ENCODE results near the gene SLC4A1.

SLC4A1 gene

GRCh38 chr17:44229090-44229489 lies 38.8 kb downstream of the SLC4A1 start:
- Mint-ChIP-seq H3K36me3 (no peaks in the 10 kb centered on the region), H3K4me3 (no peak overlapping the region), H3K27ac (no peak overlapping the region), H3K9me3 (no peaks in the 10 kb centered on the region), H3K4me1 (no peaks in the 10 kb centered on the region), H3K27me3 (peaks cover 45% of the 10 kb centered on the region)
- DNase-seq = no peak
- CTCF ChIA-PET = interaction anchor here (0.9 kb wide), 1 partner anchor 102 kb away, joined by 3 read pairs; no protein-coding TSS in a partner anchor

- Mint-ChIP-seq H3K9me3 (no peaks in the 10 kb centered on the region), H3K36me3 (peaks cover 10% of the 10 kb centered on the region), H3K4me3 (no peak overlapping the region), H3K27ac (no peak overlapping the region), H3K4me1 (peaks cover 13% of the 10 kb centered on the region), H3K27me3 (peaks cover 18% of the 10 kb centered on the region)
- CTCF ChIA-PET = no interaction called here
- no peak for DNase-seq
These were observed 44.3 kb downstream of the SLC4A1 start for GRCh38 chr17:44223541-44224071.

GRCh38 chr17:44222112-44222869 lies 45.6 kb downstream of the SLC4A1 start:
- H3K4me3 Mint-ChIP-seq = peak overlapping the region; percentile 90
- peaks cover 7% of the 10 kb centered on the region for H3K27me3 Mint-ChIP-seq
- H3K4me1 Mint-ChIP-seq = peaks cover 13% of the 10 kb centered on the region
- H3K9me3 Mint-ChIP-seq = no peaks in the 10 kb centered on the region
- peaks cover 15% of the 10 kb centered on the region for H3K36me3 Mint-ChIP-seq
- CTCF ChIA-PET = interaction anchor here (0.6 to 3.1 kb wide), 4 partner anchors 12 to 1808 kb away, joined by 3 to 18 read pairs (median 7); no protein-coding TSS in a partner anchor
- H3K27ac Mint-ChIP-seq = peak overlapping the region; percentile 94
- DNase-seq = peak; percentile 73

GRCh38 chr17:44221862-44222111 lies 46.1 kb downstream of the SLC4A1 start:
- CTCF ChIA-PET = interaction anchor here (0.6 to 3.1 kb wide), 7 partner anchors 9 to 1808 kb away, joined by 3 to 18 read pairs (median 4); partner anchors contain the start of gene GRN
- DNase-seq = no peak
- Mint-ChIP-seq H3K4me1 (peaks cover 16% of the 10 kb centered on the region), H3K36me3 (peaks cover 18% of the 10 kb centered on the region), H3K9me3 (no peaks in the 10 kb centered on the region), H3K4me3 (peak overlapping the region; percentile 90), H3K27me3 (peaks cover 7% of the 10 kb centered on the region), H3K27ac (peak overlapping the region; percentile 94)

- peak overlapping the region; percentile 94 for H3K27ac Mint-ChIP-seq
- CTCF ChIA-PET = interaction anchor here (0.7 to 3.1 kb wide), 7 partner anchors 9 to 129 kb away, joined by 3 to 18 read pairs (median 4); partner anchors contain the start of gene GRN
- peaks cover 7% of the 10 kb centered on the region for H3K27me3 Mint-ChIP-seq
- peak overlapping the region; percentile 90 for H3K4me3 Mint-ChIP-seq
- no peaks in the 10 kb centered on the region for H3K9me3 Mint-ChIP-seq
- H3K4me1 Mint-ChIP-seq = peaks cover 21% of the 10 kb centered on the region
- peaks cover 24% of the 10 kb centered on the region for H3K36me3 Mint-ChIP-seq
- DNase-seq = peak; percentile 81
These were observed 46.7 kb downstream of the SLC4A1 start for GRCh38 chr17:44221084-44221861.

GRCh38 chr17:44220213-44221083 lies 47.5 kb downstream of the SLC4A1 start:
- peaks cover 29% of the 10 kb centered on the region for H3K4me1 Mint-ChIP-seq
- DNase-seq = peak; percentile 70
- H3K27me3 Mint-ChIP-seq = peaks cover 7% of the 10 kb centered on the region
- peak overlapping the region; percentile 90 for H3K4me3 Mint-ChIP-seq
- CTCF ChIA-PET = interaction anchor here (1.1 to 3.1 kb wide), 4 partner anchors 10 to 125 kb away, joined by 3 to 18 read pairs (median 8); partner anchors contain the start of gene GRN
- no peaks in the 10 kb centered on the region for H3K9me3 Mint-ChIP-seq
- H3K27ac Mint-ChIP-seq = peak overlapping the region; percentile 97
- peaks cover 32% of the 10 kb centered on the region for H3K36me3 Mint-ChIP-seq

- DNase-seq = peak; percentile 79
- Mint-ChIP-seq H3K9me3 (no peaks in the 10 kb centered on the region), H3K4me1 (peaks cover 37% of the 10 kb centered on the region), H3K4me3 (peak within 1 kb of the TSS; percentile 90), H3K36me3 (peaks cover 39% of the 10 kb centered on the region), H3K27ac (peak within 1 kb of the TSS; percentile 97), H3K27me3 (peaks cover 7% of the 10 kb centered on the region)
- CTCF ChIA-PET = interaction anchor here (1.5 to 3.1 kb wide), 2 partner anchors 10 to 13 kb away, joined by 3 to 18 read pairs; no protein-coding TSS in a partner anchor
These were observed 48.2 kb downstream of the SLC4A1 start, which contains the start of gene UBTF for GRCh38 chr17:44219616-44220212. TSS of gene UBTF (minus strand) at chr17:44219675. CDS start at chr17:44218229, 1,446 bp downstream.

- Mint-ChIP-seq H3K9me3 (no peaks in the 10 kb centered on the region), H3K27me3 (peaks cover 7% of the 10 kb centered on the region), H3K36me3 (peaks cover 45% of the 10 kb centered on the region), H3K4me1 (peaks cover 42% of the 10 kb centered on the region), H3K27ac (peak overlapping the region; percentile 78), H3K4me3 (peak overlapping the region; percentile 41)
- CTCF ChIA-PET = interaction anchor here (1.8 to 3.1 kb wide), 2 partner anchors 9 kb away, joined by 8 to 18 read pairs; no protein-coding TSS in a partner anchor
- peak; percentile 76 for DNase-seq
These were observed 48.8 kb downstream of the SLC4A1 start for GRCh38 chr17:44219108-44219615.

- Mint-ChIP-seq H3K9me3 (no peaks in the 10 kb centered on the region), H3K27me3 (peaks cover 7% of the 10 kb centered on the region), H3K4me1 (peaks cover 48% of the 10 kb centered on the region), H3K27ac (peak overlapping the region; percentile 88), H3K4me3 (peak overlapping the region; percentile 88), H3K36me3 (peaks cover 51% of the 10 kb centered on the region)
- CTCF ChIA-PET = interaction anchor here (1.0 to 3.1 kb wide), 5 partner anchors 9 to 134 kb away, joined by 3 to 23 read pairs (median 8); no protein-coding TSS in a partner anchor
- peak; percentile 88 for DNase-seq
These were observed 49.4 kb downstream of the SLC4A1 start for GRCh38 chr17:44218344-44219107.

- Mint-ChIP-seq H3K27me3 (peaks cover 7% of the 10 kb centered on the region), H3K27ac (peak overlapping the region; percentile 88), H3K4me3 (peak overlapping the region; percentile 88), H3K4me1 (peaks cover 54% of the 10 kb centered on the region), H3K36me3 (peaks cover 56% of the 10 kb centered on the region), H3K9me3 (no peaks in the 10 kb centered on the region)
- DNase-seq = no peak
- CTCF ChIA-PET = interaction anchor here (1.0 to 3.1 kb wide), 9 partner anchors 8 to 134 kb away, joined by 3 to 23 read pairs (median 6); partner anchors contain the start of gene GRN
These were observed 50.1 kb downstream of the SLC4A1 start for GRCh38 chr17:44217738-44218343.

GRCh38 chr17:44216694-44217093 lies 51.2 kb downstream of the SLC4A1 start:
- CTCF ChIA-PET = interaction anchor here (1.1 to 3.1 kb wide), 8 partner anchors 10 to 135 kb away, joined by 3 to 23 read pairs (median 7); partner anchors contain the start of genes ATXN7L3 and GRN
- Mint-ChIP-seq H3K4me3 (peak overlapping the region; percentile 88), H3K4me1 (peaks cover 48% of the 10 kb centered on the region), H3K27me3 (peaks cover 6% of the 10 kb centered on the region), H3K36me3 (peaks cover 56% of the 10 kb centered on the region), H3K9me3 (no peaks in the 10 kb centered on the region), H3K27ac (peak overlapping the region; percentile 88)
- DNase-seq = peak; percentile 33

GRCh38 chr17:44216173-44216572 lies 51.8 kb downstream of the SLC4A1 start:
- Mint-ChIP-seq H3K27me3 (peaks cover under 1% of the 10 kb centered on the region), H3K27ac (peak overlapping the region; percentile 88), H3K4me1 (peaks cover 52% of the 10 kb centered on the region), H3K4me3 (peak overlapping the region; percentile 88), H3K36me3 (peaks cover 61% of the 10 kb centered on the region), H3K9me3 (no peaks in the 10 kb centered on the region)
- CTCF ChIA-PET = interaction anchor here (1.2 to 3.1 kb wide), 6 partner anchors 10 to 129 kb away, joined by 4 to 23 read pairs (median 8); partner anchors contain the start of genes ATXN7L3 and GRN
- DNase-seq = peak; percentile 74

Measured in activated naive CD4-positive, alpha-beta T cell treated with anti-CD3 and anti-CD28 coated beads, Interleukin-2, amount 10 ng/mL, durations not matched to agents 7 days and 5 days (primary cell).